HCT116 (cell line): Measurements from ENCODE around the gene PEF1. TPM values are rescaled to one million over a fixed set of nuclear protein-coding genes. Genes with fewer than 3 reads are reported as not detected.

Experiments used
- ATAC-seq: fragments of 200-7000 bp; cut with Tn5 transposase; 2 replicates; pipeline ENCODE4 v1.9.1; 2020; ENCODE audit warnings: mild to moderate bottlenecking, moderate library complexity
- BruUV-seq: library from RNA; stranded (reverse); fragments of 400-500 nt; replicated peaks from 2 replicates; lab custom pipeline; 2021; lab: Mats Ljungman, UMichigan
- CTCF ChIA-PET: fragments of 300-600 bp; sonication (Branson Sonifier 250); formaldehyde crosslinking; loops from one replicate; lab custom pipeline; 2021; ENCODE audit warnings: antibody characterized with exemption; lab: Charles Lee
- POLR2A ChIA-PET: fragments of 300-600, 350-600 bp; sonication (Branson Sonifier 250); formaldehyde crosslinking; loops from one replicate; lab custom pipeline; 2021; ENCODE audit warnings: antibody characterized with exemption; lab: Charles Lee
- RAD21 ChIA-PET, 2 experiments: fragments of 300-600 bp; sonication (Branson Sonifier 250); formaldehyde crosslinking; loops; one replicate each; lab custom pipeline; 2023; ENCODE audit warnings: low total read pairs in 2 of 2; ENCODE audit not compliant: uncharacterized antibody in 2 of 2, unreplicated experiment in 2 of 2, low non-redundant PET in 1 of 2; lab: Charles Lee
- DNase-seq: peaks from one replicate; pipeline ENCODE4 v3.0.0-alpha.2; 2010; ENCODE audit warnings: low read depth, low spot score
- H2AFZ ChIP-seq: fragments of 200-600 bp; shearing (Covaris generic), sonication (generic); 2 replicates; pipeline ENCODE4 v1.6.1; 2017; ENCODE audit warnings: low read depth, mixed run types, mixed read lengths, antibody characterized with exemption, low read length; ENCODE audit not compliant: poor library complexity, severe bottlenecking
- H3K27ac ChIP-seq: 2 replicates; pipeline ENCODE4 v1.5.1; 2012; ENCODE audit warnings: low read depth, low read length
- H3K27me3 ChIP-seq: fragments of 200-600 bp; sonication (generic); 2 replicates; pipeline ENCODE4 v1.6.1; 2016; ENCODE audit warnings: mixed run types, low read length, mixed read lengths; ENCODE audit not compliant: insufficient read depth
- H3K36me3 ChIP-seq, 2 experiments: fragments of 200-500 bp in 1 of 2; fragments of 200-600 bp in 1 of 2; sonication (Bioruptor generic) in 1 of 2; sonication (generic) in 1 of 2; 2 replicates each; pipeline versions ENCODE4 v1.5.1 to v1.6.1; 2014 to 2016; ENCODE audit warnings: low read length in 2 of 2, inconsistent platforms in 1 of 2, mixed read lengths in 1 of 2, mixed run types in 1 of 2; ENCODE audit not compliant: insufficient read depth in 2 of 2, control insufficient read depth in 1 of 2
- H3K4me1 ChIP-seq, 2 experiments: fragments of 200-600 bp in 1 of 2; sonication (generic) in 1 of 2; 2 replicates each; pipeline versions ENCODE4 v1.5.1 to v1.6.1; 2012 to 2017; ENCODE audit warnings: low read length in 2 of 2, inconsistent platforms in 1 of 2, mild to moderate bottlenecking in 1 of 2, mixed read lengths in 1 of 2, mixed run types in 1 of 2, moderate library complexity in 1 of 2; ENCODE audit not compliant: insufficient read depth in 2 of 2, control insufficient read depth in 1 of 2
- H3K4me2 ChIP-seq: fragments of 200-600 bp; sonication (generic); 2 replicates; pipeline ENCODE4 v1.6.1; 2017; ENCODE audit warnings: mixed run types, low read length, mixed read lengths
- H3K4me3 ChIP-seq, 2 experiments: fragments of 200-600 bp in 1 of 2; sonication (generic) in 1 of 2; replicated peaks in 1 of 2; 2 replicates each; pipeline ENCODE4 v1.5.1; 2011 to 2016; ENCODE audit warnings: low read length in 2 of 2, control low read depth in 1 of 2, low read depth in 1 of 2, mild to moderate bottlenecking in 1 of 2, mixed read lengths in 1 of 2, mixed run types in 1 of 2
- H3K79me2 ChIP-seq: fragments of 200-600 bp; sonication (generic); 2 replicates; pipeline ENCODE4 v1.6.1; 2017; ENCODE audit warnings: mild to moderate bottlenecking, mixed run types, low read length, moderate library complexity, mixed read lengths; ENCODE audit not compliant: insufficient read depth
- H3K9ac ChIP-seq: fragments of 200-600 bp; sonication (generic); 2 replicates; pipeline ENCODE4 v1.6.1; 2016; ENCODE audit warnings: low read length, mixed read lengths
- H3K9me2 ChIP-seq: fragments of 200-600 bp; sonication (generic), shearing (Covaris generic); 2 replicates; pipeline ENCODE4 v1.6.1; 2017; ENCODE audit warnings: mixed run types, mild to moderate bottlenecking, moderate library complexity; ENCODE audit not compliant: insufficient read depth
- H3K9me3 ChIP-seq, 2 experiments: fragments of 200-500 bp in 1 of 2; fragments of 200-600 bp in 1 of 2; sonication (Bioruptor generic) in 1 of 2; sonication (generic) in 1 of 2; 2 replicates each; pipeline ENCODE4 v1.6.1; 2014 to 2017; ENCODE audit warnings: low read length in 2 of 2, mixed read lengths in 2 of 2, inconsistent platforms in 1 of 2, low read depth in 1 of 2, mild to moderate bottlenecking in 1 of 2, mixed run types in 1 of 2, moderate library complexity in 1 of 2; ENCODE audit not compliant: control insufficient read depth in 1 of 2, insufficient read depth in 1 of 2
- H4K20me1 ChIP-seq: fragments of 200-600 bp; sonication (generic), shearing (Covaris generic); 2 replicates; pipeline ENCODE4 v1.6.1; 2017; ENCODE audit warnings: mixed run types, mild to moderate bottlenecking, moderate library complexity; ENCODE audit not compliant: insufficient read depth
- CBX3 ChIP-seq: IDR thresholded peaks from 2 replicates; pipeline ENCODE4 v1.6.1; 2012; ENCODE audit warnings: low read depth
- CEBPB ChIP-seq: IDR thresholded peaks from 2 replicates; pipeline ENCODE4 v1.6.1; 2012; ENCODE audit warnings: low read depth
- EGR1 ChIP-seq: IDR thresholded peaks from 2 replicates; pipeline ENCODE4 v1.6.1; 2012; ENCODE audit warnings: low read depth
- ELF1 ChIP-seq: IDR thresholded peaks from 2 replicates; pipeline ENCODE4 v1.6.1; 2012; ENCODE audit warnings: low read depth, borderline replicate concordance
- EZH2 ChIP-seq: fragments of 200-600 bp; sonication (generic); IDR thresholded peaks from 2 replicates; pipeline ENCODE4 v1.6.1; 2017; ENCODE audit warnings: antibody characterized with exemption, mixed run types
- FOSL1 ChIP-seq: IDR thresholded peaks from 2 replicates; pipeline ENCODE4 v1.6.1; 2012; ENCODE audit warnings: low read depth
- JUND ChIP-seq: IDR thresholded peaks from 2 replicates; pipeline ENCODE4 v1.6.1; 2012
- MAX ChIP-seq: IDR thresholded peaks from 2 replicates; pipeline ENCODE4 v1.6.1; 2012
- RAD21 ChIP-seq: IDR thresholded peaks from 2 replicates; pipeline ENCODE4 v1.6.1; 2012; ENCODE audit warnings: low read depth, mild to moderate bottlenecking
- REST ChIP-seq: IDR thresholded peaks from 2 replicates; pipeline ENCODE4 v1.6.1; 2012; ENCODE audit warnings: low read depth
- SP1 ChIP-seq: IDR thresholded peaks from 2 replicates; pipeline ENCODE4 v1.6.1; 2012; ENCODE audit warnings: low read depth
- SRF ChIP-seq: IDR thresholded peaks from 2 replicates; pipeline ENCODE4 v1.6.1; 2012; ENCODE audit warnings: low read depth
- TCF7L2 ChIP-seq: IDR thresholded peaks from 2 replicates; pipeline ENCODE4 v1.7.0; 2011; ENCODE audit warnings: borderline replicate concordance, inconsistent platforms; ENCODE audit not compliant: insufficient read depth, insufficient read length; ENCODE audit errors: extremely low read depth
- YY1 ChIP-seq: IDR thresholded peaks from 2 replicates; pipeline ENCODE4 v1.6.1; 2011; ENCODE audit warnings: low read length, low read depth, moderate library complexity, mild to moderate bottlenecking; ENCODE audit not compliant: insufficient replicate concordance; ENCODE audit errors: extremely low read depth
- ZBTB33 ChIP-seq: IDR thresholded peaks from 2 replicates; pipeline ENCODE4 v1.6.1; 2011; ENCODE audit warnings: mild to moderate bottlenecking, low read length, moderate library complexity; ENCODE audit not compliant: insufficient replicate concordance; ENCODE audit errors: extremely low read depth
- ZFX ChIP-seq: fragments of 450-650 bp; IDR thresholded peaks from 2 replicates; pipeline ENCODE4 v1.6.1; 2017
- intact Hi-C: fragments of 100-400 bp; cut with micrococcal nuclease; formaldehyde crosslinking; loops from 2 replicates; pipeline ENCODE4 v1.10.0; 2022
- total RNA-seq: library from RNA; stranded (reverse); gene quantifications from one replicate; pipeline ENCODE4 v1.2.1, GENCODE V29; 2021; ENCODE audit not compliant: unreplicated experiment

Gene PEF1
- total RNA-seq, 1 experiment from 2014 or later = 37.6 TPM

DNA sequence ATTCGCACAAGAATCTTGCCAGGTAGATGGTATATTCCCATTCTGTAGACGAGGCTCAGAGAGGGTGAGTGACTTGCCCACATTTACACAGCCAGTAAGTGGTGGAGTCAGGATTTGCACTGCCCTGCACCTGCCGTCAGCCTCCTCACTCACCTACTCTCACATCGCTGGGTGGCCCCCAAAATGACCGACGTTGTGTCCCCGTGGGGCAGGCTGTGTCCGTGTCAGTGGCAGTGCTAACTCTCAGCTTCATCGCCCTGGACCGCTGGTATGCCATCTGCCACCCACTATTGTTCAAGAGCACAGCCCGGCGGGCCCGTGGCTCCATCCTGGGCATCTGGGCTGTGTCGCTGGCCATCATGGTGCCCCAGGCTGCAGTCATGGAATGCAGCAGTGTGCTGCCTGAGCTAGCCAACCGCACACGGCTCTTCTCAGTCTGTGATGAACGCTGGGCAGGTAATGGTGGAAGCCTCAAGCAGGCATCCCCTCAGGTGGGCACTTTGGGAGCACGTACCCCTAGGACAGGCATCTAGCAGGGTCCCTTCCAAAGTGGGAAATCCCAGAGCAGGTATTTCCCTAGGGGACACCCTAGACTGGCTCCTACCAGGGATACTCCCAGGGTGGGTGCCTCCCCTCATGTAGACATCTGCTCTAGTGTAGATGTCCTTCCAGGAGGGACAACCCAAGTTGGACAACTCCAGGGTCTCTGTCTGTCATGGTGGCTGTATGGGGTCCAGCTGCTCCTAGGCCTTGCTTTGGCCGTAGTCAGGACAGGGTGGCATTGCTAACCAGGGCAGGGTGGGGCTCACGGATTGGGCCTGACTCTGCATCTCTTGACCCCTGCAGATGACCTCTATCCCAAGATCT is 23.8 kb downstream of the PEF1 start:
- Histone ChIP-seq H3K27ac (no peak overlapping the region), H3K9ac (no peak overlapping the region), H3K4me1 (no peaks in the 10 kb centered on the region; a peak in 1 of 4 replicates), H4K20me1 (no peaks in the 10 kb centered on the region), H3K4me3 (no peak overlapping the region), H3K9me2 (no peaks in the 10 kb centered on the region), H3K9me3 (no peaks in the 10 kb centered on the region), H3K4me2 (no peak overlapping the region), H2AFZ (no peak overlapping the region), H3K27me3 (no peaks in the 10 kb centered on the region), H3K79me2 (no peaks in the 10 kb centered on the region), H3K36me3 (no peaks in the 10 kb centered on the region)
- ChIA-PET POLR2A (no interaction called here), RAD21 (no interaction called here), CTCF (no interaction called here)
- intact Hi-C loops = no loop called here
- TF ChIP-seq CBX3 (no peak), MAX (no peak), SP1 (no peak), EZH2 (no peak), TCF7L2 (no peak), ZFX (no peak), EGR1 (no peak), JUND (no peak), RAD21 (no peak), SRF (no peak), YY1 (no peak), CEBPB (no peak), REST (no peak), ZBTB33 (no peak), FOSL1 (no peak), ELF1 (no peak)
- DNase-seq (no peak), ATAC-seq (no peak)
- BruUV-seq = no TSS peak
